Mucosa of descending colon (tissue), 3 donors: ENCODE measurements around the gene TRAF5. TPM values are rescaled to one million over a fixed set of nuclear protein-coding genes. Genes with fewer than 3 reads are reported as not detected.

Experiments
- ATAC-seq: fragments of 200-7000 bp; cut with Tn5 transposase; one replicate; pipeline ENCODE4 v1.9.1; 2020; ENCODE audit warnings: mild to moderate bottlenecking, moderate library complexity
- DNase-seq, 3 donors: peaks; one replicate each; pipeline ENCODE4 v3.0.0-alpha.2; 2020
- H3K36me3 ChIP-seq: fragments of 200-600 bp; one replicate; pipeline ENCODE4 v1.8.0; 2021; ENCODE audit warnings: low read depth, mild to moderate bottlenecking
- H3K4me1 ChIP-seq: fragments of 200-600 bp; one replicate; pipeline ENCODE4 v1.8.0; 2021; ENCODE audit warnings: low read depth, mild to moderate bottlenecking
- H3K4me3 ChIP-seq: fragments of 200-600 bp; one replicate; pipeline ENCODE4 v1.8.0; 2021; ENCODE audit warnings: mild to moderate bottlenecking
- H3K9me3 ChIP-seq: fragments of 200-600 bp; one replicate; pipeline ENCODE4 v1.8.0; 2021; ENCODE audit warnings: mild to moderate bottlenecking
- CTCF ChIP-seq: fragments of 200-600 bp; IDR thresholded peaks from one replicate; pipeline ENCODE4 v1.8.0; 2022; ENCODE audit warnings: antibody characterized with exemption, mild to moderate bottlenecking
- intact Hi-C, 2 donors: fragments of 100-400 bp; cut with DNase I in 1 of 2; cut with micrococcal nuclease in 1 of 2; formaldehyde crosslinking; loops; one replicate each; pipeline versions ENCODE4 v1.11.0 to v1.11.1; 2022; cut with DNase I, micrococcal nuclease
- total RNA-seq, 3 donors: library from RNA; stranded (reverse); fragmentation: NEBNext Ultra II Directional in 2 of 3; extraction: Animal tissue kit (Norgen Biotek cat#: 25700) in 2 of 3; gene quantifications; one replicate each; pipeline versions ENCODE4 v1.2.1 to v1.2.4, GENCODE V29; 2021 to 2023
- donor health status: DM: no; HTN: no; CAD: no; lungs with moderate emphysema.
- donor health status: DM: no; HTN: no; CAD: no.
- donor health status: DM: no; HTN: yes; CAD: no.

The TRAF5 gene
- total RNA-seq, 3 donors from 2014 or later, result 19.4 to 28.5 (median 23.9) TPM

DNA sequence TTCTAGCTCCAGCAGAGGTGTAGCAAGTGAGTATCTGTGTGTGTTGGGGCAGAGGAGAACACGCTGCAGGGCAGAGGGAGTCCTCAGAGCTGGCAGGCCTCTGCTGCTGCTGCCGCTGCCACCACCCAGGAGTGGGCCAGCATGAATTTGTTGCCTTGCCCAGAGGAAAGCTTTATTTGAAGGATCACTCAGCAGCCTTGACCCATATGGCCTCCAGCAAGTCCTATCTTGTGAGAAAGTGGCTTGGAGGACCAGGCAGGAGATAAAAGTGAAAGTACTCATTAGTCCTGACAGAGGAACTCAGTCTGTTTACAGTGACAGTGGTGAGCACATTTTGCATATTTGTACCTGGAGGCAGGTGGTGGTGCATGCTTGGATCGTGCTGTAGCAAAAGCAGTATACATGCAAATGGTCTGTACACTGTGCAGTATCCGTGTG, 3.1 kb downstream of the TRAF5 start:
- no peak for TF ChIP-seq CTCF
- Histone ChIP-seq H3K4me3 (no peak overlapping the region), H3K4me1 (peaks cover 60% of the 10 kb centered on the region), H3K36me3 (no peaks in the 10 kb centered on the region), H3K9me3 (no peaks in the 10 kb centered on the region)
- no peak for DNase-seq
- ATAC-seq, result peak; percentile 37
- intact Hi-C loops, result loop anchor here (10.0 kb wide), 2 partner anchors 185 to 325 kb away; no protein-coding TSS in a partner anchor

DNA sequence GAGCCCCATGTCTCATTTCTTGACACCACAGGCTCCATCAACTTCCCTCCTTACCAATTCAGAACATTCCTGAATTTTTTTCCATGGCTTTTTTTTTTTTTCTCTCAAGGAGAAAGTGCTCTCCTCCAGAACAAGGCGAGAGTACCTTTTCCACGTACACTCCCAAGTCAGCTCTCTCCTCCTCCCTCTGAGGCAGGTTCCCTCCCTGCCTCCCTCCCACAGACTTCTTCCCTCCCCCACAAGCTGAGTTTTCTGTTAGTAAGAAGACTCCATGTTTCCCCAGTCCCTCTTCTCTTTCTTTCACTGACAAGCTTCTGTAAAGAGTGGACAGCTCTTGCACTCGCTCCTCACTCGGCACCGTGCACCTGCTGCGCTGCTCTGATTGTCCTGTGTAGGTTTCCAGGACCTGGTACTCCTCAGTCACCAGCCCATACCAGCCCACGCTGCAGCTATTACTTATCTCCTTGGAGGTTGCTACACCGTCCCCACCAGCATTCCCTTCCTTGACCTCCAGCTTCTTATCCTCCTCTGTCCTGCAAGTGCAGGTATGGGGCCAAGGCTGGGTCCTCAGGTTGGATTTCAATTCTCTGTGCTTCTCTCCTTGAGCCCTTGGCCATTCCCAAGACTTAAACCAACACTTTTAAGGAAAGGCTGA, 3.8 kb downstream of the TRAF5 start:
- no peak for DNase-seq
- H3K36me3 ChIP-seq, result no peaks in the 10 kb centered on the region
- no peak overlapping the region for H3K4me3 ChIP-seq
- H3K9me3 ChIP-seq, result no peaks in the 10 kb centered on the region
- no peak for TF ChIP-seq CTCF
- no peak for ATAC-seq
- peaks cover 66% of the 10 kb centered on the region for H3K4me1 ChIP-seq
- intact Hi-C loops, result no loop called here

- no peak for DNase-seq
- Histone ChIP-seq H3K4me3 (no peak overlapping the region), H3K4me1 (peaks cover 69% of the 10 kb centered on the region), H3K36me3 (no peaks in the 10 kb centered on the region), H3K9me3 (no peaks in the 10 kb centered on the region)
- TF ChIP-seq CTCF, result no peak
- ATAC-seq, result no peak
- intact Hi-C loops, result no loop called here
Observed at GRCh38 chr1:211331011-211331709, 4.5 kb downstream of the TRAF5 start.

DNA sequence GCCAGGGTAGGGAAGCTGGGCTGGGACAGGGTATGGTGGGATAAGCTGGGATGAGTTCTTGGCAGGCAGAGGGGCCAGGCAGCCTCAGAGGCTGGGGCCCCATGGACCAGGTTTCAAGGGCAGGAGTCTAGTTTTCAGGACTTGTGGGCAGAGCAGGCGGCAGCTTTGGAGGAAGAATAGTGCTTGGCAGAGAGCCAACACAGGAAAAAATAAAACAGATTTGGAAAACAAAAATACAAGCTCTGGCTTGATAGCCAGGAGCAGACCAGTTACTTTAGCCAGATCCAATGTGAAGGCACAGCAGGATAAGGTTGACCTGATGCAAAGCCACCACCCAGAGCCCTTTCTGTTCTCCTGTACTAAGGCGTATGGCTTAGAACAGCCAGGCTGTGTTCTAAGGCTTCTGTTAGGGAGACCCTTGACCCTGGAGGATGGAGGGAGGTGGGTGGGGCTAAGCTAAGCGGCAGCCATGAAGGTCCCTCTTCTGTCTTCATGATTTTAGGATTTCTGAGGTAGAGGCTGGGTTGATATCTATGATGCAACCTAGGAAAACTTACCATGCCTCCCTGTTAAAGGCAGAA, 5.5 kb downstream of the TRAF5 start:
- Histone ChIP-seq H3K9me3 (no peaks in the 10 kb centered on the region), H3K36me3 (no peaks in the 10 kb centered on the region), H3K4me3 (no peak overlapping the region), H3K4me1 (peaks cover 76% of the 10 kb centered on the region)
- intact Hi-C loops, result no loop called here
- TF ChIP-seq CTCF, result no peak
- no peak for ATAC-seq
- no peak for DNase-seq

- DNase-seq, result no peak
- H3K9me3 ChIP-seq, result no peaks in the 10 kb centered on the region
- intact Hi-C loops, result no loop called here
- H3K36me3 ChIP-seq, result no peaks in the 10 kb centered on the region
- H3K4me3 ChIP-seq, result no peak overlapping the region
- TF ChIP-seq CTCF, result no peak
- H3K4me1 ChIP-seq, result peaks cover 82% of the 10 kb centered on the region
- no peak for ATAC-seq
Observed at GRCh38 chr1:211332830-211333229, 6.2 kb downstream of the TRAF5 start.
